Stimulated activated CD4-positive, alpha-beta T cell treated with anti-CD3 and anti-CD28 coated beads, Interleukin-2, amount 100 ng/mL, for 24 hours (primary cell): ENCODE measurements around the gene GRIK3.

Experiments used
- DNase-seq, 2 donors: peaks; one replicate each; pipeline ENCODE4 v3.0.0-alpha.2; 2020

The GRIK3 gene

DNA sequence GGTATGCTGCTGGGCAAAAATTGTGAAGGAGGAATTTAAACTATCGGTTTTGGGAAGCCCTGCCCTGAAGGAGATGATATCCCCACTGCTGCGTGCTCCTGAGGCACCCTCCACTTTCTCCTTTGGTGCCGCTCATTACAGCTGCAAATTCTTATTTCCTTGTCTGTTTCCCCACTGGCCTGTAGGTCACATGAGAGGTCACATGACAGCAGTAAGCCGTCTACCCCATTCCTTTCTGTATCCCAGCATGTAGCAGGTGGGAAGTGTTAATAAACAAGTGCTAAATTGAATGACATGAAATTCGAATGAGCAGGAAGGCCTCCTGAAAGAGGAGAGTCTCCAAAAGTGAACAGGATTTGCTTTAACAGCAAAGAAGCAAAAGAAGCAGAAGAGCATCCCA, 58.7 kb downstream of the GRIK3 start:
- no peak for DNase-seq

DNA sequence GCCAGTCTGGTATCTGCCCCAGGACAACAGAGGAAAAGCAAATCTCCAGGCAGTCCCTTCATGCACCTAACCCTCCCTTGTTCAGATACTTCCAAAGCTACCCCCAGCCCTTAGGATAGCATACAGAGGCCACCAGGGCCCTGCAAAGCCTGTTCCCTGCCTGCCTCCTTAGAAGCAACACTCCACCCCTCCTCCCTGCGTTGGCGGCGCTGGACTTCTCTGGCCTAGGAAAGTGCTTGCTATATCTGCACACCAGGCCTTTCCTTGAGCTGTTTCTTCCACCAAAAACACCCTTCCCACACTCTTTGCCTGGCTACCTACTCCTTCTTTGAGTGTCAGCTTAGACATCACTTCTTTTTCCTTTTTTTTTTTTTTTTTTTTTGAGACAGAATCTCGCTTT, 61.3 kb downstream of the GRIK3 start:
- DNase-seq: no peak

DNA sequence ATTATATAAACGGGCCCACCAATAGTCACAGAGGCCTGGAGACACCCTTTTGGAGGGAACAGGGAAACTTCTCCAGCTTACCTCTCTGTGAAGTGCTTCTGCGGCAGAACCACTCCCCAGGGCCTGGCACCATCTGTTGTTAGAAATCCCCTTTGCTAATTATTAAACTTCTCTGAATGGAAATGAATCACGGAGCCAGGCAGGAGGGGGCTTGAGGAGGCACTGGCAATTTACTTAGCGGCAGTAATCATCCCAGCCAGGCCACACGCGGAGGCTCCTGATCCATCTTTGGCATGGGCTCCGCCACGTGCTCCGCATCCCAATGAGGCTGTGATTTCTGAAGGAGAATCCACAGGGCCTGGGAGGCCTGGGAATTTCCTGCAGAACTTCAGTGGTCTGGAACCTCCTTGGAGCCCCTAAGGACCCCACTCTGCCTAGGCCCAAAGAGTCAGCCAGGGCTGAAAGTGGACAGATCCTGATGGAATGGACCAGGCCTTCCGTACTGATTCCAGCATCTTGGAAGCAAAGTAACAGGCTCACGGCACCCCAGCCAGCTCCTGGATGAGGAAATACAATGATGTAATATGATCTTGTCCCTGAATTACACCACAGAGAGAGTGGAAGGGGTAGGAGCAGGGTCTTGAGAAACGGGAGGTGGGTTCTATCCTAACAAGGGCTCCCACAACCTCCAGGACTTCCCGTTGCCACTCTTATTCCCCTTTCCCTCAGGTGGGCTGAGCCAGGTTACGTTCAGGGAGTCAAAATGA, 62.3 kb downstream of the GRIK3 start:
- no peak for DNase-seq

DNA sequence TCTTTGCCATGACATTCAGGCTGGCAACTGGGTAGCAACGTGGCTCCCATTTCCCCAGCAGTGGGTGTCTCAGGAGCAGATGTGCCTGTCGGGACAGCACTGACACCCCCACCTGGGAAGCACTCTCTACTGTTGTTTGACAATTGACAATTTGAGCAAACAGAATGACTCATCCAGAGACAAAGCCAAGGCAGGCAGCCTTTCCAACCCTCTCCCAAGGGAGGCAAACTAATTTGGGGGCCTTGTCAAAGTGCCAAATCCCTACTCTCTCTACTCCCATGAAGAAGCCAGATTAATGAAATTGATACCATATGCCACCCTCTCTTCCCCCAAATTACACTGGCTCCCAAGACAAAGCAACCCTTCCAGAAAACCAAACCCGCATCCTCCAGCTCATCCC, 65.6 kb downstream of the GRIK3 start:
- no peak for DNase-seq

DNA sequence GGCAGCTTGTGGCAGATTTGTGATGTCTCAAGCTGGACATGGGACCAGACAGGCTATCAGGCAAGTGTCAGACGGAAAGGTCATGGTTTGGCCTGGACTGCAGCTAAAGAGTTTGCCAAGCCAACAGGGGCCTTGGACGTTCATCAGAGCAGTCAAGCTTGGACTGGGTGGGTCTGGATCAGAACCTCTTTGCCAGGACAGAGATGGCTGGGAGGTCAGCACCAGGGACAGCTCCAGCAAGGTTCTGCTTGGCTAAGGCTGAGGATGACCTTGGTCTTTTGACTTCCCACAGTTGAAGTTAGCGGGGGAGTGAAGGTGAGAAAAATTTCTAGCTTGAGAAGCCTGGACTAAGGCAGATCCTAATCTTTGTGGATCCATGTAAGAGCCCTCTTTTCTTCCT, 68.1 kb downstream of the GRIK3 start:
- DNase-seq: peak; percentile 23 to 27

DNA sequence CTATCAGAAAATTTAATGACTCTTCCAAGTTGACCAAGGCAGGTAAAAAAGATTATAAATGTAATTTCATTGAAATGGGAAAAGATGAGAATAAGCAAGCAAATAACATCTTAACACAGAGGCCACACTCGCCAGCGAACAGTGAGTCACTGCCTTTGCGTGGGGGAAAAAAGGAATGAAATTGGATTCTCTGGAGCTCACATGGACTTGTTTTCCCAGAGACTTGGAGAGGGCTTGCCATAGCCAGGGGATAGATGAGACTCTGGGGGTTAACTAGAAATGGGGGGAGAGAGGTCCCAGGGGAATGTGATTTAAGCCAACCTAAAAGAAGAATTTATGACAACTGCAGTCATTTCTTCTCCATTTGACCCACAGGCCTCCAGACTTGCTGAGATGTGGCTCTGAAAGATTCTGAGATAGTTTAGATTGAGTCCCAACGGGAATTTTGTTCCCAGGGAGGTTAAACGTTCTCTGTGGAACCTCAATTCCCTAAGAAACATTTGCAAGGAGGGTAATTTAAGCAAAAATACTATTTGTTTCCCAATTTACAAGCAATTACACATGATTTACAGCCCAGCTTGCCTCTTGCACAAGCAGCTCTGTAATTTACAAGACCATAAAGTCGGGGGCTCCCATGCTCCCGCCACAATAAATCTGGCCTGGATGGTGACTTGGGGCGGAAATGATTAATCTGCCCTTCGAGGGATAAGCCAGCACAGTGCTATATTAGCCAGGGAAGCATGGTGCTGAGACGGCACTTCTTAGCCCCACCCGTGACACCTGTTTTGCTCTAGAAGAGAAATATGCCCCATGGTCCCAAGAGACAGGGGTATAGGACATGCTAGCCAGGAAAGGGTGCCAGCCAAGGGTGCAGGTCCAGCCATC, 68.8 kb downstream of the GRIK3 start:
- no peak for DNase-seq

DNA sequence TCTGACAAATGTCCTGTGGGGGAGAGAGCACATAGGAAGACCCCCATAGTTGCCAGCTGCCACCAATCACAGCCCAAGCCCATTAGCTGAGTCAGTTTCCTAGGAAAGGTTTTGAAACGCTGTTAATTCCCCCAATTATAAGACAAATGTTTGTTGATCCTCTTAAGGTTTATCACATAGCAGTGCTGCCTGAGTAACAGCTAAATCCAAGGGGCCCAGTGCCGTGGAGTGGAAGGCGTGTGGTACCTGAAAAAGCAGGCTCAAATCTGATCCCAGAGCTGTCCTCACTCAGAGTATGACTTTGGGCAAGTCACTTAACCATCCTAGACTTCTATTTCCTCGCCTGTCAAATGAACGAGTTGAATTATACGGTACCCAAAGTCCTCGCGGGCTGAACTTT, 69.5 kb downstream of the GRIK3 start:
- no peak for DNase-seq

DNA sequence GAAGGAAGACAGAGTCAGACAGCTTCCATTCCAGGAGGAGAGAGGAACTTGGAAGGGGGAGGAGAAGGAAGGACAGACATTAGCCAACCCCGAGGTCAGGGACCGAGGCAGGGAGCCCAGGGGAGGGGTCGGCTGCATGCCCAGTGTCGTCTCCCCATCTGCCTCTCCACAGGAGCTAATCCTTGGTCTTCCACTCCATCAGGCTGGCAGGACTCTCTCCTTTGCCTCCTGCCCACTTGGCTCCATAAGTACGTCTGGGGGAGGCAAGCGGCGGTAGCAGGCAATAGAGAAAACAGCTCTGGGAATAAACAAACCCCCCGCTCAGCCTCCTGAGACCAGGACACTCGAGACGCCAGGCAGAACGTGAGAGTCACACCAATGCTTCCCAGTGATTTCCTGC, 71.3 kb downstream of the GRIK3 start:
- DNase-seq: no peak

DNA sequence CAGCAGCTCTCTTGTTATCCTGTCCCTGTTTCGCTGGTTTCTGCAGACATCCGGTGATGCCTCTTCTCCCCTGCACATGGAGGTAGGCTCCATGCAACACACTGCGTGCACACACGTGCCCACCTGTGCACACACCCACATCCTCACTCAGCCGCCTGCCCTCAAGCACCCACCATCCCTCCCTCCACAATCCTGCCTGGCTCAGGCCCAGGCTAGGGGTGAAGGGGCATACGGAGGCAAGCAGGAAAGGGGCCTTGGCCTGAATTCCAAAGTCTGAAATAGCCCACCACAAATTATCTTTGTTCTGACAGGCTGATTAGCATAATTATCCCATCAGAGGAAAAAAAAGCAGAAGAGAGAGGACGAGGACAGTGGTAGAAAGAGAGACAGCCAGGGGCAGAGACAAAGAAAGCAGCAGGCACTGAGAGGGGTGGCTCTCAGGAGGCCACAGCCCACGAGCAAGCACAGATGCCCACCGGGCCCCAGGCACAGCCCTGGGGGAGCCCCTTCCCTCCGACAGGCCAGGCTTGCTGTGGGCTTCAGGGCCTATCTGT, 73.2 kb downstream of the GRIK3 start:
- no peak for DNase-seq

DNA sequence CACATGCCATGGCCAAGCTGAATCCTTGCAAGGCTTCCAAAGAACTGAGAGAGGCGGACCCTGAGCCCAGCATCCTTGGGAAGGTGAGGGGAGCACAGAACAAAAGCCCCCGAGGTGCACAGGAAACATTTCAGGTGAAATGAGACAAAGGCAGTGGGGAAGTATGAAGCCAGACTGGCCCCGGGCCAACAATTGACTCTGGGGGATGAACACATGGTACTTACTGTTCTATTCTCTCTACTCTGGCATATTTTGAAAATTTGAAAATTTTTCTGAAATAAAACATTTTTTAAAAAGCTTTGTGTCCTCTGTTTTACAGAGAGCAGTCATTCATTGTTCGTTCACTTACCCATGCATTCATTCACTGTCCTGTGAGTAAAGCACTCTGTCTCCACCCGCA, 77.7 kb downstream of the GRIK3 start:
- DNase-seq: no peak

DNA sequence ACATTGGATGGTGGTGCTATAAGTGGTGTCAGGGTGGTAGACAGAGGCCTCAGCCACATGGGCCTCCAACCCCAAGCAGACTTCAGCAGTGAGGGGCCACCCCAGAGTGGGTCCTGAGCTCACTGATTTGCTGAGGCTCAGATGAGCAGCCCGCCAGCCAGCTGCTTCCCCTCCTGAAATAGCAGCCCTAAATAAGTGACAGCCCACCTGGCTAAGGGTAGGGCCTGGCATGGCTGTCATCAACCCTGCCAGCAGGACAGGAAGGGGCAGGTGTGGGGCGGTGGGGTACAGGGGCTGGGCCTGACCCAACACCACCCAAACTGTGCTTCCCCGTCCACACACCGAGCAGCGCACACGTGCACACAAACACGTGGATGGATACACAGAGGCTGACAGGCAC, 79.3 kb downstream of the GRIK3 start:
- DNase-seq: no peak

DNA sequence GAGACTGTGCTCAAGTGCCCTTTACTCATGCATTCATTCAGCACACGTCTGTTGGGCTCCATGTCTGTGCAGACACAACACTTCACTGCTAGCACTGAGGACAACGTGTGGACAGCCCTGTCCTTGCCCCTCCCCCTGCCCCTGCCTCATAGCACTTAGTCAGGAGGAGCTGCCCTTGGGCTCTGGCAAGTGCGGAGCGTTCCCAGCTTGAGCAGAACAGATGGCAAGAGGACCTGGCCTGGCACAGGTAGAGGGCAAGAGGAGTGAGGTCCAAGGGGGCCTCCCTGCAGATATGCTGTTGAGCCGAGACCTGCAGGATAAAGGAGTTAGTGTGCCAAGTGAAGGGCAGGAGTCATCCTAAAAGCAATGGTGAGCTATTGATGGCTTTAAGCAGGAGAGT, 81.3 kb downstream of the GRIK3 start:
- no peak for DNase-seq

DNA sequence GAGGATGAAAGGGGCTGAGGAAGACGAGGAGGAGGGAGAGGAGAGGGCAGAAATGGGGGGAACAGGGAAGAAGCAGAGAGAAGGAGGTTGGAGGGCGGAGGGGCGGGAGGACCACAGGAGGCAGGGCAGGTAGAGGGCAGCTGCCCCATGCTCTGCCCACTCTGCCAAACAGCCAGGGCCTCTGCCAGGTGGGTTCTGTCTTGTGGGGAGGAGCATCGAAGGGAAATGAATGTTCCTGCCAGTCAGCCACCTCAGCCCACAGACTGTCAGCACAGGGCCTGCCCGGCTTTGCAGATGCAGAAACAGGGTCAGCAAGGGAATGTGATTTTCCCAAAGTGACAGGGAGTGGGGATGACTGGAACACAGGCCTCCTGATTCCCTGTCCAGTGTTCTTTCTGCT, 82.6 kb downstream of the GRIK3 start:
- DNase-seq: no peak

DNA sequence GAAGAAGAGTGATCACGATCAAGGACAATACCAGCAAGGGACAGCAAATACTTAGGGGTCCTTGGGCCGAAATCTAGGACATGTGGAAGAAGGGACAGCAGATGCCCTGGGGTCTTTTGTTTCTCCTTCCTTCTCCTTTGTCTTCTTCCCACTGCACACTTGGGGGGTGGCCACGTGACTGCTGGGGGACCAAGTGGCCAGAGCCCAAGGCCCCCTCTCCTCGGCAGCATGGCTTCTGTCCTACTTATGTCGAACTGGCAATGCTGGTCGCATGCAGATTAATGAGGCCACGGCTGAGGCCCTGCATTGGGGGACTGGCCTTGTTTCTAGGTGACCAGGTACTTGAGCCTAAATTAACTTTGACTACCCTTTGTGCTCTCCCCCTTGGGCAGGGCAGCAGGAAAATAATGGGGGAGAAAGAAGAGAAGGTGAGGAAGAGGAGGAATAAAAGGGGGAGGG, 83.0 kb downstream of the GRIK3 start:
- no peak for DNase-seq

DNA sequence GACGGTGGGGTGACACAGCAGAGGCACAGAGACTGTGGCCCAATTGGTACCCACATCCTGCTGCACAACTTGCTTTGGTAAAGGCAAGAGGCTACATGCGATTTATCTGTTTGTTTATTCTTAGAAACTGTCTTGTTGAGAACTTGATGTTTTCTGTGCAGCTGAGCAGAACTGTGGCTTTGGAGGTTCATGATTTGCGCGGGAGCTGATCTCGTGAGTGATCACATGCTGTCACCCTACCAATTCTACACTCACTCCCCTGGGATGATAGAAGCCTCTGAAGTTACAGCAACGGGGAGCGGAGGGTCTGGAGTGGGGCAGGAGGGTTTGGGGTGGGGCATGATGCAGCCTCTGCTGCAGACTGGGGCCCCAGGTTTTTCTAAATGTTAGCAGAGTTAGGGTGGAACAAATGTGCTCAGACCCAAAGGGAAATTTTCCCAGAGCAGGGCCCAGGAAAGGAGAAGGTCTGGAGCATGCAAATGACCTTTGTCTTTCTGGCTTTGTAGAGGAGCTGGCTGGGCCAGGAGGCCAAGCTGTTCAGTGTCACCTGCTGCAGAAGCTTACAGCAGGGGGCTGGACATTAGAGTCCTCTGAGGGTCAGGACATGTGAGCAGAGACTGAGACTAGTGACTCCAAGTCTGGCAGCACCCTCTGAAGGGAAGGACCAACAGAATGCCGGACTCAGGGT, 83.6 kb downstream of the GRIK3 start:
- DNase-seq: no peak

DNA sequence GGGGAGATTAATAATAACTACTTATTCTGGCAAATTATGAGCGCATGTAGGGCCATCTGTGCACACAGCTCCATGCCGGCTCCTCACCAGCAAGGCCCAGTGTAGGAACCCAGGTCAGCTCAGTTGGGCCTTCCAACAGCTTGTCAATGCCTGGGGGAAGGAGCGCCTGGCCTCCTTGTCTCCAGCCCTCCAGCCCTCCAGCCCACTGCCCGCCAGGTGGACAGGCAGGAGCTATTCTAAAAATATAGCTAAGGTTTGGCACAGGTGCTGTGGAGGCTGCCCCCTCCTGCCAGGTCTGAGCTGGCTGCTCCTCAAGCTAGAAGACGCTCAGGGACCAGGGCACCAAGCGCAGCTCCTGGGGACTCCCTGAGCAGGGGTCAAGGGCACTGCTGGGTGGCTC, 85.7 kb downstream of the GRIK3 start:
- no peak for DNase-seq

DNA sequence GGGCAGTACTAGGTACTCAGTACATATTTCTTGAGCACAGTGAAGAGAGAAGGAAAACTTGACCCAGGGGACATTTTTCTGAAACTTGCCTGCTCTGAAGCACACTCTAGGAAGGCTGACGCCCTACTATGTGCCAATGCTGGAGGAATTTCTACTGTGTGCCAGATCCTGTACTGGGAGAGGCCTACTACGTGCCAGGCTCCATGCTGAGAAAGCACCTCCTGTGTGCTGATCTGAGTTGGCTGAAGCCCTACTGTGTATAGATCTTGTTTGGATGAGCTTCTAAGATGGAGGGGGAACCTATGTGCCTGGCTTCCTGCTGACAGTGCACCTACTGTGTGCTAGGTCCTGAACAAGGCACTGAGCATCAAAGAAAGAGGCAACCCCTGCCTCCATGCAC, 86.2 kb downstream of the GRIK3 start:
- no peak for DNase-seq

DNA sequence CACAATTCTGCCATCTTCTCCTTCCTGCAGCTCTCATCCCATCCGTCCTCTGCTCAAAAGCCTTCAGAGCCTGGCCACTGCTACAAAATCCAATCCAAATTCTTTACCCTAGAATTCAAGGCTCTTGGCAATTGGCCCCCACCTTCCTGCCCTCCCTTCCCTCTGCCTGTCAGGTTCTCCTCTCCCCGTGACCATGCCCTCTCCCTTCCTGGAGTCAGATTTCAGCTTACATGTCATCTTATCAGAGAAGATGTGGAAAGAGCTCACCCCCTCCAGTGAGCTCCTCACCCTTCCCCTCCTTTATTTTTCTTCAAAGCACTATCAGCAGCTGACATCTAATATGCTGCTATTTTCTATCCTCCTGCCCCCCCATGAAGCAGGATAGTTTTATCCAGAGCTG, 86.9 kb downstream of the GRIK3 start:
- no peak for DNase-seq

DNA sequence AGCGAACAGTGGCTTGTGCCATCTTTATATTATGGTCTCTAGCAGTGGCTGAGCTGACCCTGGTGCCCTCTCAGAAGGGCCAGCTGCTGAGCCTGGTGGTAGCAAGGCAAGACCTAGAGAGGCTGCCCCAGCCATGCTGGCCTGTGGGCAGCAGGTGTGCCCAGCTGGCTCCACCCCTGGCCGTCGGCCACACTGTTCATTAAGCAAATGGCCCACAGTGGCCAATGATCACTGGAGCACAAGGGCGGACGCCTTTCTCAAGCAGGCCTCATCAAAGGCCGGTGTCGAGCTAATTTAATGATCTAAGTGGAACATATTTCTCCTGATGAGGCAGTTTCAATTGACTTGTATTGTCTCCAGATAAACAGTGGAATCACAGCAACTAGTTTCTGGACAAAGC, 89.4 kb downstream of the GRIK3 start:
- no peak for DNase-seq

DNA sequence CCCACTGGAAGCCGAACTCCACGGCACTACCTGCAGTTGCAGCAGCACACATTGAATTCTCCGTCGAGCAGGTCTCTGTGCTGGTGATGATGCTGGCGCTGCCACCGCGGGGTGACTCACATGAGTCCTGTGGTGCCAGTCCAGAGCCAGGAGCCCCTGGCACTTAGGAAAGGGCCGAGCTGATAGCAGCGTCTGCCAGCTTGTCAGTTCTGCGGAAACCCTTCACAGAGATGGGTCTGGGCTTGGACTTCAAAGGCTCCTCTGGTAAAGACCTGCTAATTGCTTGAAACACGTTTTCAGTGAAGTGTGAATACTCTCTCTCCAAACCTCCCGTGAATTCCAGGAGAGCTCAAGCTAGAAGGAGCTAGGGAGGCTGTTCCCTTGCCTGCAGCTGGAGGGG, 92.2 kb downstream of the GRIK3 start:
- no peak for DNase-seq

DNA sequence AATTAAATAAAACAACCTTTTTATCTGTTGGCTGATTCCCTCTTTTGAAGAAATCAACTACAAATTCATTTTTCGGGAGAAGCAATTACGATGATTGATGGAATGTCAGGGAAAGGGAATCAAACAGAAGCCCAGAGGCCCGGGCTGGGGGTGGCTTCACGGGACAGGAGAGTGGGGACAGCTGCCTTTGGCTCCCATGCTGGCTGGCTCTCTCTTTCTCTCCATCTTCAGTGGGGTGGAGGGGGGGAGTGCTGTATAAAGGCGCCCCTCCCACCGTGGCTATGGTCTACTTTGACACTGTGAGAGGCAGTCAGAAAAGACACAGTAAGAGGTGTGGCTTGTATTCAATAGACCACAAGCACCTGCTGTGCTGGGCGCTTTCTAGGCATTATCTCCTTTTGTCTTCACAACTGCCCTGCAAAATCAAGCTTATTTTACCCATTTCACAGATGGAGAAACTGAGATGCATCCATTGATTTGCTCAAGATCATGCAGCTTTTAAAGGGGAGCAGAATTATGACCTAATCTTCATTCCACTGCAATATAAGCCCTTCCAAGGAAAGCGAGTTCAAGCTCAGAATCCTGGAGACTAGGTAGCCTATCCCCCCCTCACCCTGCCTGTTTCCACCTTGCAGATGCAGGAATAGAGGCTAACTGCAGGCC, 92.9 kb downstream of the GRIK3 start:
- DNase-seq: no peak

DNA sequence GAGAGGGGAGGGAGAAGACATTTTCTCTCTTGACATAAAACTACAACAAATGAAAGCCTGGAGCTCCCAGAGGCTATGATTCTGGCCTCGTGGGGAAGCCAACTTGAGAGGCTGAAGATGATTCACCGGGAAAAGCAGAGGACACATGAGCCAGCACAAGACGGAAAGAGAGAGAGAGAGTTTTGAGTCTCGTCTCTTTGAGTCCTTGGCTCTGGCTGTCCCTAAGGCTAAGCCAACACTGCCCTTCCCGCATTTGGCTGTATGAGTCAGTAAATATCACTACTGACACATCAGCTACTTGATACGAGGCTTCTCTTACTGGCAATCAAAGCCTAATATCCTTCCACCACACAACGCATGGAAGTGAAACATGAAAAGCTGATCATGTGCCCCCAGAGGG, 95.5 kb downstream of the GRIK3 start:
- no peak for DNase-seq

DNA sequence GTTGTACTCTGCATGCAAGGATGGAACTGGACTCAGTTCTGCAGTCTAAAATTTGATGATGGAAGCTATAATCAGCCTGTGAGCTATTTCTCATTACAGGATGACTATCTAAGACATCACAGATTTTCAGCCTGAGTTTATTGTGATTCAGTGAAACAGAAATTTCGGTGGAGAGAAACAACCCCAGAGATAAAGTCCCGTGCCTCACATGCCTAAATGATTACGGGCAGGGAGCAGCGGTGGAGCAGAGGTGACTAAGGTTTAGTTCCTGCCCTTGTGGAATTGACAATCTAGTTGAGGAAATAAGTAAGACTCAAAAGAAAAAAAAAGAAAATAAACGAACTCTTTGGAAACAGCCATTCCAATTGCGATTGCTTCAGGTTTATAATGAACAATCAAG, 96.9 kb downstream of the GRIK3 start:
- DNase-seq: no peak
